ENCODE results near the gene NAXD.

NAXD gene

DNA sequence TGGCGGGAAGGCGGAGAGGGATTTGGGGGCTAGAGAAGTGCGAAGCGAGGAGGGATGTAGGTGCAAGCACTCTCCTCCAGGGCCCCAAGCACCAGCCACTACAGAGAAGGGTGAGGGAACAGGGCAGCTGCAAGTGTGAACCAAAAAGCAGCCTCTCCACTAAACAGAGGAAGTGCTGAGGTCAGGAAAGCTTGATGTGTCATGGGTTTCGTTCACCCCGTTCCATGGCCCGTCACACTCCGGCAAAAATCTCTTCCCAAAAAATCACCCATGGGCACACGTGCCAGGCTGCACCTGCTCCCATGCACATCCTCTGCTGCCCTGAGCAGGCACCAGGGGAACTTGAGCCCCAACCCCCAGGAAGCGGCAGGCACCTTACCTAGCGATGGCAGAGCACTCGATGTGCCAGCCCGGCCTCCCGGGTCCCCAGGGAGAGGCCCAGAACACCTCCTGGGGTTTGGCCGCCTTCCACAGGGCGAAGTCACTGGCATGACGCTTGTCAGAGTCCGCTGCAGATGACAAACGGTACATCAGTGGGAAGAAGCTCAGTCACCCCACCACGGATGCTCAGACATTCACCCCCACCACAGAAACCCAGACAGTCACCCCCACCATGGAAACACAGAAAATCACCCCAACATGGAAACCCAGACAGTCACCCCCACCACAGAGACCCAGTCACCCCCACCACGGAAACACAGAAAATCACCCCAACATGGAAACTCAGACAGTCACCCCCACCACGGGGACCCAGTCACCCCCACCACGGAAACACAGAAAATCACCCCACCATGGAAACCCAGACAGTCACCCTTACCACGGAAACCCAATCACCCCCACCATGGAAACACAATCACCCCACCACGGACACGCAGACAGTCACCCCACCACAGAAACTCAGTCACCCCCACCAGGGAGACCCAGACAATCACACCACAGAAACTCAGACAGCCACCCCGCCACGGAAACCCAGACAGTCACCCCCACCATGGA, 61.5 kb downstream of the NAXD start:
- H3K4me3 ChIP-seq (ENCODE audit: low read length): no peak overlapping the region
- DNase-seq (ENCODE audit: low read depth): no peak
- TF ChIP-seq, protein P1, sequence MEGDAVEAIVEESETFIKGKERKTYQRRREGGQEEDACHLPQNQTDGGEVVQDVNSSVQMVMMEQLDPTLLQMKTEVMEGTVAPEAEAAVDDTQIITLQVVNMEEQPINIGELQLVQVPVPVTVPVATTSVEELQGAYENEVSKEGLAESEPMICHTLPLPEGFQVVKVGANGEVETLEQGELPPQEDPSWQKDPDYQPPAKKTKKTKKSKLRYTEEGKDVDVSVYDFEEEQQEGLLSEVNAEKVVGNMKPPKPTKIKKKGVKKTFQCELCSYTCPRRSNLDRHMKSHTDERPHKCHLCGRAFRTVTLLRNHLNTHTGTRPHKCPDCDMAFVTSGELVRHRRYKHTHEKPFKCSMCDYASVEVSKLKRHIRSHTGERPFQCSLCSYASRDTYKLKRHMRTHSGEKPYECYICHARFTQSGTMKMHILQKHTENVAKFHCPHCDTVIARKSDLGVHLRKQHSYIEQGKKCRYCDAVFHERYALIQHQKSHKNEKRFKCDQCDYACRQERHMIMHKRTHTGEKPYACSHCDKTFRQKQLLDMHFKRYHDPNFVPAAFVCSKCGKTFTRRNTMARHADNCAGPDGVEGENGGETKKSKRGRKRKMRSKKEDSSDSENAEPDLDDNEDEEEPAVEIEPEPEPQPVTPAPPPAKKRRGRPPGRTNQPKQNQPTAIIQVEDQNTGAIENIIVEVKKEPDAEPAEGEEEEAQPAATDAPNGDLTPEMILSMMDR (conservative IDR thresholded peaks at IDR 0.05; ENCODE audit: low read depth, low read length): no peak

DNA sequence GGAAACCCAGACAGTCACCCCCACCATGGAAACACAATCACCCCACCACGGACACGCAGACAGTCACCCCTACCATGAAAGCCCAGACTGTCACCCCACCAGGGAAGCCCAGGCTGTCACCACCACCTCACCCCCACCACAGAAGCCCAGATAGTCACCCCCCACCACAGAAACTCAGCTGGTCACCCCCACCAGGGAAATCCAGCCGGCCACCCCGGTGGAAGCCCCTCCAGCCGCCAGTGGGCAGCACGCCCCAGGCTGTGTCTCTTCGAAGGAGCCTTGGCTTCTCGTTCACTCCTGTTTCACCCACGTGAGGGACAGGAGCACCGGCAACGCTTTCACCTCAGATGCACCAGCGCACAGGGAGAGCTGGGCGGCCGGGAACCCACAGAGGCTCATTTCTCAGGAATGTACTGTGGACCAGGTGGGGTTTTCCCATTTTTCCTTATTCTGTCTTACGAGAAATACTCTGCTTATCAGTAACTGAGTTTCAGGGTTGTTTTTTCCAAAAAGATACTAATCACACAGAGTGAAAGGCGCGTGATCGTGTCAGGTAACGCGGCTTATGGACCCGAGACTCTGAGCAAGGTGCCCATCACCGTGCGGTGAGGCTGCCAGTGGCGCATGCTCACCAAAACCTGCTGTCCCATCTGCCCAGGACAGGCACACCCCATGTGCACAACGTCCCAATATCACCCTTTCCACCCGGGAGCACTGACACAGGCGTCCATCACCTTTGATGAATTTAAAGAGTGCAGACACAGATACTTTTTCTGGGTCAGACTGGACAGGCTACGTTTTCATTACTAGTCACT, 62.6 kb downstream of the NAXD start:
- TF ChIP-seq, protein P1 (conservative IDR thresholded peaks at IDR 0.05; ENCODE audit: low read depth, low read length): no peak
- DNase-seq (ENCODE audit: low read depth): no peak
- no peak overlapping the region for H3K4me3 ChIP-seq (ENCODE audit: low read length)

DNA sequence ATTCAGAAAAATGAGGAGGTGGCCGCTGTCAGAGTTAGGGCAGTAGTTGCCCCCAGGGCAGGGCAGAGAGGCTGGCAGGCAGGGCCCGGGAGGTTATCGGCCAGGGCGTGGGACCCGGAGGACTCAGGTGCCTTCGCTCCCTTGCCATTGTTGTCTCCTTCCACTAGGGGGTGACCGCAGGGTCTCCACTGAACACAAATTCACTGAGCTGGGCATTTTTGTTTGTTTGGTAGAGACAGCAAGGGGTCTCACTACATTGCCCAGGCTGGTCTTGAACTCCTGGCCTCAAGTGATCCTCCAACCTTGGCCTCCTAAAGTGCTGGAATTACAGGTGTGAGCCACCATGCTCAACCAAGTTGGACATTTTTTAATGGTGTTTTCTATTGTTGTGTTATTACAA, 65.5 kb downstream of the NAXD start:
- DNase-seq (ENCODE audit: low read depth): no peak
- H3K4me3 ChIP-seq (ENCODE audit: low read length): no peak overlapping the region
- TF ChIP-seq, protein P1 (conservative IDR thresholded peaks at IDR 0.05; ENCODE audit: low read depth, low read length): peak; percentile 60

DNA sequence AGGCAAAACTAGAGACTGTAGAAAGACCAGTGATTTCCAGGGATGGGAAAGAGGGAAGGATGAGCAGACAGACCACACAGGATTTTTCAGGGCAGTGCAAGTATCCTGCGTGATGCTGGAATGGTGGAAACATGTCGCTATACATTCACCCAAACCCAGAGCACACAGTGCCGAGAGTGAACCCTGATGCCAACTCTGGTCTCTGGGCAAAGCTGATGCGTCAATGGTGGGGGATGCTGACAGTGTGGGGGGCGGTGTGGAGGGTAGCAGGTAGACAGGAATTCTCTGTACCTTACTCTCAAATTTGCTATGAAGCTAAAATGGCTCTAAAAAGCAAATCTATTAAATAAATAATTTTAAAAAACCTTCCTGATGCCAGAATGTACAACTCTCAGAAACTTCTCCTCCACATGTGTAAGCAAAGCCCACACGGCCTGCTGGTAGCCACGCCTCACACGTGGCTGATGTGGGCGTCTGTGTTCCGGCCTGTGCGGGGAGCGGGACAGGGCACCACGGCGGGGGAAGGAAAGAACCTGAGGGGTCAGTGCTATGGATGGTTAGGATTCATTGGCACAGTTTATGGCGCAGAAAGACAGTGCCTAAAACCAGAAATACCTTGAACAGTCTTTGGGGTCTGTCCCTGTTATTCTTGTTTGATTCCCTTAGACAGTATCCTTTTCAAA, 66.7 kb downstream of the NAXD start:
- no peak overlapping the region for H3K4me3 ChIP-seq (ENCODE audit: low read length)
- DNase-seq (ENCODE audit: low read depth): no peak
- TF ChIP-seq, protein P1 (conservative IDR thresholded peaks at IDR 0.05; ENCODE audit: low read depth, low read length): no peak

DNA sequence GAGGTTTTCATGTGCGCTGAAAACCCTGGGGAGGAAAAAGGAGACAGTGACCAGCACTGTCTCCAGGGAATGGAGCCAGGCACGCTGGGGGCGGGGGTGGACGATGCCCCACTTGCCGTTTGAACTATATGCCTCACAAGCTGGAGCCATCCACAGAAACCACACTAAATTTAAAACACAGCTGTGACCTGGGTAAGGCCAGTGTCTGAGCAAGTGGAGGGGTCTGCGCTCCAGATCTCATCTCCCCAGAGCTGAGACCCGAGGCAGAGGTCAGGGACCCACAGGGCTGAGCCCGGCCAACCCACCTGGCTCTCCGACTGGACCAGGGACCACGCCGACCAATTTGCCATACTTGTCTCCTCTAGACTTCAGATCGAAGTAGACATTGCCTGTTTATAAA, 67.4 kb downstream of the NAXD start:
- DNase-seq (ENCODE audit: low read depth): no peak
- TF ChIP-seq, protein P1 (conservative IDR thresholded peaks at IDR 0.05; ENCODE audit: low read depth, low read length): no peak
- H3K4me3 ChIP-seq (ENCODE audit: low read length): no peak overlapping the region

DNA sequence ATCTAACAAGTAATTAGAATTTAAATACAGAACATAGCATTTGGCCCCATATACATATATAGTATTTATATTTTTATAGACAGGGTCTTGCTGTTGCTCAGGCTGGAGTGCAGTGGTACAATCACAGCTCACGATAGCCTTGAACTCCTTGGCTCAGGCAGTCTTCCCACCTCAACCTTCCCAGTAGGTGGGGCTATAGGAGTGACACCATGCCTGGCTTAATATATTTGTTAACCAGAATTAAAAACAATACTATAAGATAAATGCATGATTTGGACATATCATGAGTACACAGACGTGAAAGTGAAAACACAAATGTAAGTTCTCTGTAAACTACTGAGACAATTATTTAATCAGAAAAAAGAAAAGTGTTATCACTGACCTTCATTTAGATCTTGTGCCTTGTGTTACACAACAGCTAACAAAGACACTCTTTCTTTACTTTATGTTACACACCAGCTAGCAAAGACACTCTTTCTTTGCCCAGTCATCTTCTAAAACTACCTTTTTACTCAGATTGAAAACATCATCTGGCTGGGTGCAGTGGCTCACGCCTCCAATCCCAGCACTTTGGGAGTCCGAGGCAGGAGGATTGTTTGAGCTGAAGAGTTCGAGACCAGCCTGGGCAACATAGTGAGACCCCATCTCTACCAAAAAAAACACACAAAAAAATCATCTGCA, 68.0 kb downstream of the NAXD start:
- no peak for DNase-seq (ENCODE audit: low read depth)
- H3K4me3 ChIP-seq (ENCODE audit: low read length): no peak overlapping the region
- TF ChIP-seq, protein P1 (conservative IDR thresholded peaks at IDR 0.05; ENCODE audit: low read depth, low read length): peak; percentile 59

Measured in retinal pigment epithelial cell (primary cell).